ENCODE data around the gene SMOC1.

- TF ChIP-seq HDGF (IDR thresholded peaks at IDR 0.05; ENCODE audit: borderline replicate concordance), result no peak
- no peak for TF ChIP-seq BHLHE40 (IDR thresholded peaks at IDR 0.05; ENCODE audit: borderline replicate concordance)
- TF ChIP-seq TARDBP (IDR thresholded peaks at IDR 0.05), result no peak
- TF ChIP-seq CTBP1 (IDR thresholded peaks at IDR 0.05; ENCODE audit: borderline replicate concordance), result no peak
- TF ChIP-seq ZNF384 (IDR thresholded peaks at IDR 0.05), result no peak
- no peak for TF ChIP-seq ELF4 (IDR thresholded peaks at IDR 0.05)
- no peak for TF ChIP-seq FOXA1 (IDR thresholded peaks at IDR 0.05)
- no peak for TF ChIP-seq SP1 (IDR thresholded peaks at IDR 0.05)
- TF ChIP-seq FOXM1 (IDR thresholded peaks at IDR 0.05; ENCODE audit: borderline replicate concordance), result no peak
- TF ChIP-seq L3MBTL2 (conservative IDR thresholded peaks at IDR 0.05), result no peak
- no peak for TF ChIP-seq PKNOX1 (IDR thresholded peaks at IDR 0.05)
These were observed 62.8 kb downstream of the SMOC1 start for GRCh38 chr14:69941768-69942742.
